CD4-positive, alpha-beta T cell treated with Interleukin-15 for 4 hours (primary cell): ENCODE measurements around the gene MAST3.
A peak's percentile ranks its signal among the peaks of the same experiment; 100 is the strongest.

Source experiments
- DNase-seq: peaks from one replicate; pipeline ENCODE4 v3.0.0-alpha.2; 2020; ENCODE audit warnings: low spot score

MAST3 gene

DNA sequence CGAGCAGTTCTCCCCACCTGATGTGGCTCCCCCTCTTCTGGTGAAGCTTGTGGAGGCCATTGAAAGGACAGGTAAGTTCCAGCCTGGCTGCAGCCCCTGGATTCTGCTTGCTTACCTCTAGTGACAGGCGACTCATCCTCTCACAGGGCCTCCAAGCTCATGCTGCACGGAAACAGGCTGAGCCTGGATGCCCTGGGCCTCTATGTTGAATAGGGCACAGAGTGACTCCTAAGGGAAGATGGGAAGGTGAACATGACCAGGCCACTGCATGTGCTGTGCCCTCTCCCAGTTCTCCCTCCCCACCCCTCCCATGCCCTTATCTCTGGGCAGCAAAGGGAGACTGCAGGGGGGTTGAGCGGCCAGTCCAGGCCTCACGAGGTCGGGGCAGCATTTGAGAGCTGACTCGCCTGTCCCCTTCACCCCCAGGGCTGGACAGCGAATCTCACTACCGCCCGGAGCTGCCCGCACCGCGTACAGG lies 63.0 kb downstream of the MAST3 start:
- DNase-seq: no peak

DNA sequence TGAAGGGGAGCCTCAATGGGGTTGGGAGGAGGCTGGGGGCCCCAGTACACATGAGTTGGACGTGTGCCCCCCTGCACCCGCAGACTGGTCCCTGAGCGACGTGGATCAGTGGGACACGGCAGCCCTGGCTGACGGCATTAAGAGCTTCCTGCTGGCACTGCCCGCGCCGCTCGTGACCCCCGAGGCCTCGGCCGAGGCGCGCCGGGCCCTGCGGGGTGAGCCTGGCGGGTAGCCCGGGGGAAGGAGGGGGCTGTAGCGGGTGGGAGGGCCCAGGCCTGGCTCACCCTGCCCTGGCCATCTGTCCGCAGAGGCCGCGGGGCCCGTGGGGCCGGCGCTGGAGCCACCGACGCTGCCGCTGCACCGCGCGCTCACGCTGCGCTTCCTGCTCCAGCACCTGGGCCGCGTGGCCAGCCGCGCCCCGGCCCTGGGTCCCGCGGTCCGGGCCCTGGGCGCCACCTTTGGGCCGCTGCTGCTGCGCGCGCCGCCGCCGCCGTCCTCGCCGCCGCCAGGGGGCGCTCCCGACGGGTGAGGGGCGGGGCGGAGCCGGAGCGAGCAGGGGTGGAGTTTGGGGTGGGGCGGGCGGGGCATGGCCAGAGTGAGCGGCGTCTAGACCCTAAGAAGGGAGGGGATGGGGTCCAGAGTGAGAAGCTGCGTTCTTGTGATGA lies 63.5 kb downstream of the MAST3 start:
- peak; percentile 83 for DNase-seq

- no peak for DNase-seq
Observed at GRCh38 chr19:18161636-18162002, 64.0 kb downstream of the MAST3 start.

DNA sequence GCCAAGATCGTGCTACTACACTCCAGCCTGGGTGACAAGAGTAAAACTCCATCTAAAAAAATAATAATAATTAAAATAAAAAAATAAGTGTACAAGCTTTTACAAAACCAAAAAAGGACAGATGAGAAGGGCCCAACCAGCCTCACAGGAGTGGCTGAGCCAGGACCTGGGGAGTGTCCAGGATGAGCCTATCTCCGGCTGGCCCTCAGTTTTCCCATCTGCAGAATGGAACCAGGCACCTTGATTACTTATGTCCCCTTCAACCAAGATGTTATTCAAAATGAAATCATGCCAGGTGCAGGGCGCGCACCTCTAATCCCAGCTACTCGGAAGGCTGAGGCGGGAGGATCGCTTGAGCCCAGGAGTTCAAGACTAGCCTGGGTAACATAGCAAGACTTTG lies 66.5 kb downstream of the MAST3 start:
- DNase-seq: no peak

GRCh38 chr19:18165794-18166544 lies 68.4 kb downstream of the MAST3 start:
- DNase-seq: no peak

DNA sequence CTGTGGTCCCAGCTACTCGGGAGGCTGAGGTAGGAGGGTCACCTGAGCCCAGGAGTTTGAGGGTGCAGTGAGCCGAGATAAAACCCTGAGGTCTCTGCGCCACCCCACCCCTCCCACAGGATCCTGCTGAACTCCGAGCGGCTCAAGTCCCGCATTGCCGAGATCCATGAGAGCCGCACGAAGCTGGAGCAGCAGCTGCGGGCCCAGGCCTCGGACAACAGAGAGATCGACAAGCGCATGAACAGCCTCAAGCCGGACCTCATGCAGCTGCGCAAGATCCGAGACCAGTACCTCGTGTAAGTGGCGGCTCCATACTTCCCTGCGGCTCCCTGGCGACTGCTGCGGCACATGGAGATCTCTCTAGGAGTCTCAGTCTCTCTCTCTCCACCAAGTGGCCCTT lies 69.4 kb downstream of the MAST3 start:
- DNase-seq: no peak

- peak; percentile 70 for DNase-seq
Observed at GRCh38 chr19:18167975-18168645, 70.5 kb downstream of the MAST3 start.

GRCh38 chr19:18168673-18169381 lies 71.2 kb downstream of the MAST3 start:
- no peak for DNase-seq

DNA sequence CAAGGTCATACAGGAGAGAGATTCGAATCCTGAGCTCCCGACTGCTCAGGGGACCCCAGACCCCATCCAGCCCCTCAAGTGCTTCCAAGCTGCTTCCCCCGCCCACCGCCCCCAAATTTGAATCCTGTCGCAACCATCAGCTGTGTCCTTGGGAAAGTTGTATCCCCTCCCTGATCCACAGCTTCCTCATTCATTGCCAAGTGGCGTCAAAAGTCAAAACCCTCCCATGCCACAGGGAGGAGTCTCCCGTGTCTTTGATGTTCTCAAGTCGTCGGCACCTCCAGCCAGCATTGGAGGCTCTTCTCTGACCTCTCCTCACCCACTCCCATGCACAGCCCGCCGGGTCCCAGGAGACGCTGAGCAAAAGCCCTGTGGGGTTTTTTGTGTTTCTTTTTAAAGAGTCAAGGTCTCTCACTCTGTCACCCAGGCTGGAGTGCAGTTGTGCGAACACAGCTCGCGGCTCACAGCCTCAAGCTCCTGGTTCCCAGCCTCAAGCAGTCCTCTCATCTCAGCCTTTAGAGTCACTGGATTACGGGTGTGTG lies 73.2 kb downstream of the MAST3 start:
- no peak for DNase-seq

DNA sequence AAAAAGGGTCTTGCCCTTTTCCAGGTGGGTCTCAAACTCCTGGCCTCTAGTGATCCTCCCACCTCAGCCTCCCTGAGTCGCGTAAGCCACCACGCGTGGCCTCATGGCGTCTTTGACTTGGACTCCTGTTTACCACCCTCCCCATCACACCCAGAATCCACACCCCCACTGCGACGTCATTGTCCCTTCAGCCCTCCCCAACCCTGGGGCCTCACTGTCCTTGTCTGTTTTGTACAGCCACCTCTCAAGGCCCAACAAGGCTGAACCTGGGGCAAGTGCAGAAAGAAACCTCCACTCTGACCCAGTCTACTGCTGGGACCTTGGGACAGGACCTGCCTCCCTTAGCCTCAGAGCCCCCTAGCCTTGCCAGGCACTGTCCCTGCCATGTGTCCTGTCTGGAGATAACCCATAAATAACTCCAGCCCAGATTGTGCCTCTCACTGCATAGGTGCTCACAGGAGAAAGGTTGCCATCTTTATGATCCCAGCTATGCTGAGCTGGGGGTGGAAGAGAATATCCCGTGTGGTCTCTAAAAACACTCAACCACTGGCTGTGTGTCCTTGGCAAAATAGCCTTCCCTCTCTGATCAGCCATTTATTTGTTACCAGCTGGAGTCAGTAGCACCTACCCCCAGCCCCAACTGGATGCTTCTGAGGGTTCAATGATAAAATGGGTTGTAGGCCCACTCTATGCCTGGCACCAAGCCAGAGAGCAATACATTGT lies 74.2 kb downstream of the MAST3 start:
- no peak for DNase-seq

DNA sequence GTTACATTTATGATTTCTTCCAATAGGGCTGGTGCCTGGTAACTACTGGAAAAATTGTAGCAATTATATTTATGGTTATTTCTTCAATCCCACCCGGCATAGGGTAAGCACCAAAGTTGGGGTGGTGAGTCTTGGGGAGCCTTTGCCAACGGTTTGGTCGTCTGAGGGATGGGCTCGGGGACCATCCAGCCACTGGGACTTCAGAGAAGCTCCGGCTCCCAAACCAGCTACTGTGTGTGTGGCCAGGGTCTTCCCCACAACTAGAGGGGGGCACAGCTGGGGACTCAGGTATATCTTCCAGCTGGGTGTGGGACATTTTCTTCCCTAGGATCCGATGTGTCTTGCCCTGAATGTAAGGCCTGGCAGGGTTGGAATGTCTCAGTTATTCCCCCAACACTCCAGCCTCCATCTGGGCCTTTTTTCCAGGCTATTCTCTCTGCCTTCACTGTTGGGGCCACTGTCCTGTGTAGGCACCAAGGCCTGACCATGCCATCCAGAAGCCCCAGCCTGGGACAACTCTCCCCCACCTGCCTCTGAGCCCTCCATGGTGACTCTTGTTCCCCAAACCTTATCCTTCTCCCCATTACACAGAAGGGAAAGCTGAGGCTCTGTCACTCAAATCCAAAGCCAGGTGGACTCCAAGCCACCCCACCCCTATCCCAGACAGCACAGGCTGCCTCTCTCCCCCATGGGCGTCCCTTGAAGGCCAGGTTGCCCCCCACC lies 74.9 kb downstream of the MAST3 start:
- no peak for DNase-seq

GRCh38 chr19:18173054-18173571 lies 75.5 kb downstream of the MAST3 start:
- no peak for DNase-seq

DNA sequence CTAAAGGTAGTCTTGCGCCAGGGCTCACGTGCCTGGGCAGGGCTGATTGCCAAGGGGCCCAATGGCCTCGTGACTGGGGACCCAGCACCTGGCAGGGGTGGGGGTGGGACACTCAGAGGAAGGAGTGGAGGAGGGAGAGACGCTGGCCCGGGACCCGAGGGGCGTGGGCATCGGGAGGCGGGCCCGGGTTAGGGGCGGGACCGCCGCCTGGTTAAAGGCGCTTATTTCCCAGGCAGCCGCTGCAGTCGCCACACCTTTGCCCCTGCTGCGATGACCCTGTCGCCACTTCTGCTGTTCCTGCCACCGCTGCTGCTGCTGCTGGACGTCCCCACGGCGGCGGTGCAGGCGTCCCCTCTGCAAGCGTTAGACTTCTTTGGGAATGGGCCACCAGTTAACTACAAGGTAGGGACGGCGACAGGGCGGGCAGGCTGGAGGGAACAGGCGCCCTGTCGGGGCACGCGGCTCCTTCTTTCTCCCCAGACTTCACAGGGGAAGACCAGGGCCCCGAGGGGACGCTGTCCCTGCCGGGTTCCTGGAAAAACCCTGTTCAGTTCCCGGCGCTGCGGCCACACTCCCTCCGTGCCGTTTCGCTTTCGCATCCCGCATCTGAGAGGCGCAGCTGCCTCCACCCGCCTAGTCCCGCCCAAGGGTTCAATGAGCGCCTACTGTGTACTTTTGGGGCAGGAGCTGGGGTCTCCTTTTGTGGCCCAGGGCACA lies 76.2 kb downstream of the MAST3 start, which contains the start of gene IFI30:
Gene IFI30, plus strand, starts transcription at position 242 of the 717 bp plus-strand sequence. Its CDS starts 29 bp downstream, at position 271.
- peak; percentile 53 for DNase-seq

DNA sequence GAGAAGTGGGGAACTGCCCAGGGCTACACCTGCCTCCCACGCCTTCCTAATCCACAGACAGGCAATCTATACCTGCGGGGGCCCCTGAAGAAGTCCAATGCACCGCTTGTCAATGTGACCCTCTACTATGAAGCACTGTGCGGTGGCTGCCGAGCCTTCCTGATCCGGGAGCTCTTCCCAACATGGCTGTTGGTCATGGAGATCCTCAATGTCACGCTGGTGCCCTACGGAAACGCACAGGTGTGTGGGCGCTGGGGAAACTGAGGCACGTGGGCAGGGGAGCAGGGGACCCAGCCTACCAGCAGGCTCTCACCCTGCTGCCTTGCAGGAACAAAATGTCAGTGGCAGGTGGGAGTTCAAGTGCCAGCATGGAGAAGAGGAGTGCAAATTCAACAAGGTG lies 77.4 kb downstream of the MAST3 start:
- DNase-seq: no peak

DNA sequence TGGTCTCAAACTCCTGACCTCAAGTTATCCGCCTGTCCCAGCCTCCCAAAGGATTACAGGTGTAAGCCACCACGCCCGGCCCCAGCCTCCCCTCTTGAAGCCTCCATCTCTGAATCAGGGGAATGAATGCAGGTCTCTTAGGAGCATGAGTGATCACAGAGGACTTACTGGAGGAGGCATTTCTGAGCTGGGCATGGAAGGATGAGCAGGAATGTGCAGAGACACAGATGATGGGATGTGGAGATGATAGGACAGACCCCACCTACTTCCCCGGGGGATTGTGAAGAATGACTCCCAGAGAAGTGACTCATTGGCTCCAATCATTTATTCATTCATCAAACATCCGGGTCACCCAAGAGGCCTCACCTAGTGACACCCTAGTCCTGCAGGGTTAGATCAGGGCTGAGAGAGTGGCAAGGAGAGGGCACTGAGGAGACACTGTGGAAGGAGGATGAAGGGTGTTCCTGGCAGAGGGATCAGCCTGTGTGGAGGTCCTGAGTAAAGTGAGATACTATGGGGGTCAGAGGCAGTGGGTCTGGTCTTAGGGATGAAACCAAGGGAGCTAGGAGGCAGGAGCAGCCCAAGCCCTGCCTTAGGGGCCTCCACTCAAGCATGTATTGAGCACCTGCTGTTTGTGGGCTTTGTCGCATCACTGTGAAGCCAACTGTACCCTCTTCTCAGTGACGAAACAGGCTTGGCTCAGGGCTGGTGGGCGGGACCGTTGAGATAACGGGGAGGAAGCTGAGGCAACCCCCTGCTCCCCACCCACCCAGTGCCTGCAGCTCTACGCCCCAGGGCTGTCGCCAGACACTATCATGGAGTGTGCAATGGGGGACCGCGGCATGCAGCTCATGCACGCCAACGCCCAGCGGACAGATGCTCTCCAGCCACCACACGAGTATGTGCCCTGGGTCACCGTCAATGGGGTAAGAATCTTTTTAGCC lies 79.1 kb downstream of the MAST3 start:
- DNase-seq: no peak

- DNase-seq: no peak
Observed at GRCh38 chr19:18179957-18180356, 82.4 kb downstream of the MAST3 start.

DNA sequence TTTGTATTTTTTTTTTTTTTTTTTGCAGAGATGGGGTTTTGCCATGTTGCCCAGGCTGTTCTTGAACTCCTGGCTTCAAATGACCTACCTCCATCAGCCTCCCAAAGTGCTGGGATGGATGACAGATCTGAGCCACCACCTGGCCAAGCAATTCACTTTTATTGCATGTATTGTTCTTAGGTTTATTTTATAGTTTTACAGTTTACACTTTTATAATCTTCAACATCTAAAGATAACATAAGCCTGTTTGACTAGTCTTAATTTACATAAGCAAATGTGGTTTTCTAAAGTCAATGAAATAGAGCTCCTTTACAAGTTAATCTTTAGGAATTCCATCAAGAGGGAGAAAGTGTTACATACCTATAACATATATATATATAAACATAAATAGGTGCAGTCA lies 86.0 kb downstream of the MAST3 start:
- DNase-seq: no peak

- no peak for DNase-seq
Observed at GRCh38 chr19:18185538-18185937, 88.0 kb downstream of the MAST3 start.

GRCh38 chr19:18190278-18190677 lies 92.7 kb downstream of the MAST3 start:
- DNase-seq: no peak
